ENCODE data around the gene PSG7.
"Not testable (repeated sequence)": the region's sequence is repeated elsewhere in the genome, so short reads cannot be mapped to it uniquely, and the experiment has no call there.

- TF ChIP-seq POLR2A, POLR2AphosphoS5 (IDR thresholded peaks at IDR 0.05): not testable (repeated sequence)
Measured at GRCh38 chr19:42880621-42881020, 56.4 kb downstream of the PSG7 start.
